SK-N-SH treated with all-trans-retinoic acid at 6 μM for 48 hours (cell line): ENCODE results near the gene CLCN3.

Experiments used
- ATAC-seq: fragments of 200-7000 bp; cut with Tn5 transposase; 3 replicates; pipeline ENCODE4 v1.9.1; 2020; ENCODE audit warnings: mild to moderate bottlenecking, moderate library complexity
- BACH2 ChIP-seq: fragments of 250-450 bp; sonication (Bioruptor Pico); IDR thresholded peaks from 2 replicates; pipeline ENCODE4 v1.9.0; 2021; ENCODE audit warnings: mild to moderate bottlenecking, borderline replicate concordance
- CREB5 ChIP-seq: fragments of 250-450 bp; sonication (Bioruptor Pico); IDR thresholded peaks from 2 replicates; pipeline ENCODE4 v1.5.1; 2020; ENCODE audit warnings: low read depth, mild to moderate bottlenecking, moderate library complexity
- ESRRG ChIP-seq: fragments of 250-450 bp; sonication (Bioruptor Pico); IDR thresholded peaks from 2 replicates; pipeline ENCODE4 v1.6.1; 2021; ENCODE audit warnings: mild to moderate bottlenecking
- GLIS3 ChIP-seq: fragments of 250-450 bp; sonication (Bioruptor Pico); IDR thresholded peaks from 2 replicates; pipeline ENCODE4 v1.5.0; 2020; ENCODE audit warnings: mild to moderate bottlenecking, moderate library complexity
- ISL1 ChIP-seq: fragments of 250-450 bp; sonication (Bioruptor Pico); IDR thresholded peaks from 2 replicates; pipeline ENCODE4 v2.1.2; 2022; ENCODE audit warnings: mild to moderate bottlenecking, moderate library complexity
- OSR1 ChIP-seq: fragments of 250-450 bp; sonication (Bioruptor Pico); IDR thresholded peaks from 2 replicates; pipeline ENCODE4 v1.8.0; 2022; ENCODE audit warnings: moderate library complexity, mild to moderate bottlenecking, inconsistent platforms
- PATZ1 ChIP-seq: fragments of 250-450 bp; sonication (Bioruptor Pico); IDR thresholded peaks from 2 replicates; pipeline ENCODE4 v1.8.0; 2020; ENCODE audit warnings: mild to moderate bottlenecking, moderate library complexity, borderline replicate concordance
- PPARA ChIP-seq: fragments of 250-450 bp; sonication (Bioruptor Pico); IDR thresholded peaks from 2 replicates; pipeline ENCODE4 v1.5.0; 2020; ENCODE audit warnings: mild to moderate bottlenecking, borderline replicate concordance
- RARB ChIP-seq: fragments of 250-450 bp; sonication (Bioruptor Pico); IDR thresholded peaks from 2 replicates; pipeline ENCODE4 v1.8.0; 2021; ENCODE audit warnings: mild to moderate bottlenecking, moderate library complexity
- SNAI2 ChIP-seq: fragments of 250-450 bp; sonication (Bioruptor Pico); IDR thresholded peaks from 2 replicates; pipeline ENCODE4 v1.5.0; 2020; ENCODE audit warnings: mild to moderate bottlenecking, moderate library complexity
- TOX ChIP-seq: fragments of 250-450 bp; sonication (Bioruptor Pico); IDR thresholded peaks from 2 replicates; pipeline ENCODE4 v1.8.0; 2021; ENCODE audit warnings: mild to moderate bottlenecking, moderate library complexity, borderline replicate concordance
- ZC3H10 ChIP-seq: fragments of 250-450 bp; sonication (Bioruptor Pico); IDR thresholded peaks from 2 replicates; pipeline ENCODE4 v1.5.1; 2021; ENCODE audit warnings: mild to moderate bottlenecking, moderate library complexity
- ZFP3 ChIP-seq: fragments of 250-450 bp; sonication (Bioruptor Pico); IDR thresholded peaks from 2 replicates; pipeline ENCODE4 v1.5.0; 2020; ENCODE audit warnings: mild to moderate bottlenecking, moderate library complexity
- ZFP30 ChIP-seq: fragments of 450-650 bp; formaldehyde crosslinking; IDR thresholded peaks from 2 replicates; pipeline ENCODE4 v1.5.0; 2022; ENCODE audit warnings: mild to moderate bottlenecking, moderate library complexity
- ZNF565 ChIP-seq: fragments of 450-650 bp; formaldehyde crosslinking; conservative IDR thresholded peaks from 2 replicates; pipeline ENCODE4 v1.5.0; 2020; ENCODE audit warnings: low read depth, mild to moderate bottlenecking, moderate library complexity
- ZNF70 ChIP-seq: fragments of 450-650 bp; formaldehyde crosslinking; IDR thresholded peaks from 2 replicates; pipeline ENCODE4 v1.5.0; 2020; ENCODE audit warnings: mild to moderate bottlenecking, moderate library complexity
- ZNF8 ChIP-seq: fragments of 450-650 bp; formaldehyde crosslinking; IDR thresholded peaks from 2 replicates; pipeline ENCODE4 v1.5.0; 2020; ENCODE audit warnings: mild to moderate bottlenecking, moderate library complexity
- TF ChIP-seq, protein P1 (sequence below): fragments of 250-450 bp; sonication (Bioruptor Pico); IDR thresholded peaks from 2 replicates; pipeline ENCODE4 v1.5.0; 2020; ENCODE audit warnings: mild to moderate bottlenecking, moderate library complexity

The CLCN3 gene

DNA sequence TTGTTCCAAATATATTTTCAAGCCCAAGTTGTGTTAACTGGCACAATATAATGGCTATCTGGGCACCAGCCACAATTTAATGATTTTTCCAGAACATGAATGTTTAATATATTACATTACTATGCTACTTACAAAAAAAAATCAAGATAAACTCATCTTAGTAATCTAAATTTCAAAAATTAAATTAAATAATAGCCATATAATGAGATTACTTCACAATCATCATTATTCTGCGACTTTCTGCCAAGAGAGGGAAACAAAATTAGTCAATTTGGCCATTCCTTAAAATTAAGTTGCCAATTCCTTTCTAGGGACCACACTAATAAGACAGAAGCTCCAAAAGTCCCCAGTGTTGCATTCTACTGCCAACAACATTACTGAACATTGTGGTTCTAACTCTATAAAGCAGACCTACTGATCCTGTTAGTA, 15.5 kb upstream of the CLCN3 start (continued):
- no peak for TF ChIP-seq ZNF565
- TF ChIP-seq PPARA = no peak

GRCh38 chr4:169611157-169611556, 9.2 kb upstream of the CLCN3 start:
- no peak for TF ChIP-seq ZC3H10
- TF ChIP-seq ZNF70 (CRISPR knock-in tag) = no peak
- TF ChIP-seq RARB (CRISPR knock-in tag) = no peak
- TF ChIP-seq SNAI2 = no peak
- no peak for TF ChIP-seq PATZ1 (CRISPR knock-in tag)
- TF ChIP-seq ZFP30 (CRISPR knock-in tag) = no peak
- TF ChIP-seq OSR1 (CRISPR knock-in tag) = no peak
- no peak for TF ChIP-seq ZFP3
- no peak for TF ChIP-seq BACH2 (CRISPR knock-in tag)
- TF ChIP-seq ZNF8 (CRISPR knock-in tag) = no peak
- TF ChIP-seq TOX (CRISPR knock-in tag) = no peak
- no peak for TF ChIP-seq ISL1
- TF ChIP-seq GLIS3 (CRISPR knock-in tag) = no peak
- no peak for TF ChIP-seq ZNF565
- no peak for ATAC-seq

DNA sequence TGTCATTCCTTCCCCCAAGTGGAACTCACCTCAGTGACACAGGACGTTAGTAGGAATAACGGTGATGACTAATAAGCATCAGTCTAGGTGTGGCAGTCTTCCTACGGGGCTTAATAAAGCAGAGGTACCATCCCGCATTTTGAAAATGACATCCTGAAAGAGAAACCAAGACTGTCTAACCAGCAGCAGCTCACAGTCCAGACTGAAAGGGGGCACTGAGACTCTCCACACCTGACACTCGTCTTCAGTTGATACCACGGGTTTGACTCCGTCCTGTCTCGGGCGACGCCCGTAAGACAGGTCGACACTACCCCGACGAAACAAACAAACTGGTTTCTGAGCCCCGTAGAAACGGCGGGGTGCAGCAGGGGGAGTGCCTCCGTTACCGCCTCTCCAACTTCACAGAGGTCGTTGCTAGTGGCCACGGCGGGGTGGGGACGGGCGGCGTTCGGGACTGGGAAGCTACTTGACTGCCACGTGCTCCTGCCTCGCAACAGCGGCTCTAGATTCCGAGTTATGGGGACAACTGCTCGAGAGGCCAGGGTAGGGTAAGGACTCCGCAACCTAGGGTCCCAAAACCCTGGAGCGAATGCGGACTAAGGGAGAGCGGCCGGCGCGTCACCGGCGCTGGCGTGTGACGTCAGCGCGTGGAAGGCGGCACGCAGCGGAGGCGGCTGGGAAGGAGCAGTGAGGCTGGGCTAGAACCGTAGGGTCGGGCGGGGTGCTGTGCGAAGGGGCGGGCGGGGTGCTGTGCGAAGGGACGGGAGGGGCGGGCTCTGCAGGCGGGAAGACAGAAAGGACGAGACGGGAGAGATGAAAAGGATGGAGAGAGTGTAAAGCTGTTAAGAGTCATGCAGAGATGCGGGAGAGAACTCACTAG, 8.1 kb upstream of the CLCN3 start, which contains the start of gene NEK1:
TSS of gene NEK1 (minus strand) at position 593 of the 880 bp plus-strand sequence. CDS start 9,953 bp downstream, outside the sequence.
- peak; percentile 95 for ATAC-seq
- 0 out of 2 replicates have a peak, but pooled peaks have one; percentile 38 for TF ChIP-seq ZFP3
- TF ChIP-seq CREB5 (CRISPR knock-in tag) = no peak
- 0 out of 2 replicates have a peak, but pooled peaks have one; percentile 10 for TF ChIP-seq ZNF70 (CRISPR knock-in tag)

DNA sequence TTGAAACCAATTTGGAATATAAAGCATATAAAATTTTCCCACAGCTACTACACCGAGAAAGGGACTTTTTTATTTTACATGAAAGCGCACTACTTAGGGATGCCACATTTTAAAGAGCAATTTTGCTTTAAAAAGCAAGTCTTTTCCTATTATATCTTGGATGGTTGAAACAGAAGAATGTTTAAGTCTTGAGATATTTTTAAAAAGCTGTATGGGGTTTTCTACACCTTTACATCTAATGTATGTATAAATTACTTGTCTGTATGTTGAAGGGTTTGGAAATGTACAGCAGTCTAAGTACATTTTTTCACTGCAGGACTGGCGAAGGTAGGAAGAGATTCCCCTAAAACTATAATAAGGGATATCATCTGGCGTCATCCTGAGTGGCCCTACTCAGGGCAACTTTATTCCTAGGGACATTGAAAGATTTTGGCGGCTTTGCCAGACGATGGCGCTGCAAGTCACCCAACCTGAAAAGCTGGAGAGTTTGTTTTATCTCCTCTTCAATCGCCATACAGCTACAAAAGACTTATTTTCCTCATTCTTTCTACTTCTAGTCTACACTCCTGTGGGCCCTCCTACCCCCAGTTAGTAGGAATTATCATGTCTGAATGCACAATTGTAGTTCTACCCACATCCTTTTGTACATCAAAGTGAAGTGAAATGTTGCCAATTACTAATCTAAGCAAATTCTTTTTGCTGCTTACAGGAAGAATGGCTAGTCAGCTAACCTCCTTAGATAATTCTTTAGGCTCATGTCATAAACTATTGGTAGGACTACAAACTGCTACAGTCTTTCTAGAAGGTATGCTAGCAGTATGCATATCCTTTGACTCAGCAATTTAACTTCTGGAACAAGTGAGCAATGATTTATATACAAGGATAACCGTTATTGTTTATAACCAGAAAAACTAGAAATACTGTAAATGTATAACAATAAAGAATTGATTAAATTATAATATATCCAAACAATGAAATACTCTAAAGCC, 7.2 kb upstream of the CLCN3 start:
- TF ChIP-seq CREB5 (CRISPR knock-in tag) (0 out of 2 replicates have a peak, but pooled peaks have one; percentile 14), OSR1 (CRISPR knock-in tag) (no peak), ESRRG (CRISPR knock-in tag) (no peak), RARB (CRISPR knock-in tag) (no peak), TOX (CRISPR knock-in tag) (no peak)
- ATAC-seq = peak; percentile 75

GRCh38 chr4:169615467-169616106, 4.8 kb upstream of the CLCN3 start:
- TF ChIP-seq TOX (CRISPR knock-in tag) = no peak
- TF ChIP-seq ZFP30 (CRISPR knock-in tag) = no peak
- TF ChIP-seq, protein P1, sequence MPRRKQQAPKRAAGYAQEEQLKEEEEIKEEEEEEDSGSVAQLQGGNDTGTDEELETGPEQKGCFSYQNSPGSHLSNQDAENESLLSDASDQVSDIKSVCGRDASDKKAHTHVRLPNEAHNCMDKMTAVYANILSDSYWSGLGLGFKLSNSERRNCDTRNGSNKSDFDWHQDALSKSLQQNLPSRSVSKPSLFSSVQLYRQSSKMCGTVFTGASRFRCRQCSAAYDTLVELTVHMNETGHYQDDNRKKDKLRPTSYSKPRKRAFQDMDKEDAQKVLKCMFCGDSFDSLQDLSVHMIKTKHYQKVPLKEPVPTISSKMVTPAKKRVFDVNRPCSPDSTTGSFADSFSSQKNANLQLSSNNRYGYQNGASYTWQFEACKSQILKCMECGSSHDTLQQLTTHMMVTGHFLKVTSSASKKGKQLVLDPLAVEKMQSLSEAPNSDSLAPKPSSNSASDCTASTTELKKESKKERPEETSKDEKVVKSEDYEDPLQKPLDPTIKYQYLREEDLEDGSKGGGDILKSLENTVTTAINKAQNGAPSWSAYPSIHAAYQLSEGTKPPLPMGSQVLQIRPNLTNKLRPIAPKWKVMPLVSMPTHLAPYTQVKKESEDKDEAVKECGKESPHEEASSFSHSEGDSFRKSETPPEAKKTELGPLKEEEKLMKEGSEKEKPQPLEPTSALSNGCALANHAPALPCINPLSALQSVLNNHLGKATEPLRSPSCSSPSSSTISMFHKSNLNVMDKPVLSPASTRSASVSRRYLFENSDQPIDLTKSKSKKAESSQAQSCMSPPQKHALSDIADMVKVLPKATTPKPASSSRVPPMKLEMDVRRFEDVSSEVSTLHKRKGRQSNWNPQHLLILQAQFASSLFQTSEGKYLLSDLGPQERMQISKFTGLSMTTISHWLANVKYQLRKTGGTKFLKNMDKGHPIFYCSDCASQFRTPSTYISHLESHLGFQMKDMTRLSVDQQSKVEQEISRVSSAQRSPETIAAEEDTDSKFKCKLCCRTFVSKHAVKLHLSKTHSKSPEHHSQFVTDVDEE (CRISPR knock-in tag) = no peak
- no peak for ATAC-seq
